GM10266 (cell line): ENCODE measurements around the gene DPYSL4.

Source experiments
- DNase-seq: peaks from one replicate; pipeline ENCODE4 v3.0.0; 2012; ENCODE audit errors: extremely low spot score
- CTCF ChIP-seq: IDR thresholded peaks from 2 replicates; pipeline ENCODE4 v1.5.1; 2012; ENCODE audit warnings: mild to moderate bottlenecking, low read depth; ENCODE audit not compliant: control insufficient read depth, insufficient read depth; ENCODE audit errors: missing control alignments

DPYSL4 gene

GRCh38 chr10:132176623-132177500 is 9.9 kb upstream of the DPYSL4 start:
- DNase-seq, result no peak

GRCh38 chr10:132178046-132178445 is 8.7 kb upstream of the DPYSL4 start:
- no peak for TF ChIP-seq CTCF

More at GRCh38 chr10:132176623-132177500, 9.9 kb upstream of the DPYSL4 start:
- TF ChIP-seq CTCF, result no peak

GRCh38 chr10:132178672-132179545 is 7.8 kb upstream of the DPYSL4 start:
- TF ChIP-seq CTCF, result no peak
- no peak for DNase-seq

More at GRCh38 chr10:132178046-132178445, 8.7 kb upstream of the DPYSL4 start:
- DNase-seq, result no peak

- DNase-seq, result no peak
- no peak for TF ChIP-seq CTCF
These were observed 7.0 kb upstream of the DPYSL4 start for GRCh38 chr10:132179551-132180392.

- DNase-seq, result no peak
- no peak for TF ChIP-seq CTCF
These were observed 6.0 kb upstream of the DPYSL4 start for GRCh38 chr10:132180736-132181135.

GRCh38 chr10:132181691-132182425 is 4.9 kb upstream of the DPYSL4 start:
- no peak for DNase-seq
- no peak for TF ChIP-seq CTCF
